ENCODE measurements around the gene AFAP1L1. TPM values are rescaled to one million over a fixed set of nuclear protein-coding genes. Genes with fewer than 3 reads are reported as not detected.

Gene AFAP1L1
- total and polyA plus RNA-seq, 2 experiments from 2014 or later, result 1.2 to 2.3 TPM

DNA sequence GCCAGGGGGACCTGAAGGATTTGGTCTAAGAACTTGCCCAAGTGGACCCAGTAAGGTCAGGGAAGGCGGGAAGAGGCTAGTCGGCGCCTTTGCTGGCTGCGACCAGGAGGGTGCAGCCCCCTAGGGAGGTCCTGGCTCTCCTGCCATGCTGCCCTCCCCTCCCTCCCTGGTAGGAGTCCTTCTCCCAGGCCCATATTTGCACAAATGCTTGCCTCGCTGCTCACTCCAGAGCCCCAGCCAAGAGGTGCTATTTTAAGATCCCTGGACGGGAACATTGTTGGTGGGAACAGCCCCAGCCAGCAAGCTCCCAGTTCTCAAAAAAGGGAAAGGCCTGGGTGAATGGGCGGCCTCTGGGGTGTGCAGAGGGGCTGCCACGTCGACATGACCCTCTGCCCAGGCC is 111.7 kb downstream of the AFAP1L1 start:
- no peaks in the 10 kb centered on the region for H3K9me3 ChIP-seq (ENCODE audit: low read depth)
- no peak overlapping the region for H2AFZ ChIP-seq
- peaks cover 20% of the 10 kb centered on the region for H3K4me1 ChIP-seq (ENCODE audit: insufficient read depth)
- H3K79me2 ChIP-seq, result no peaks in the 10 kb centered on the region
- WGBS (ENCODE audit: low lambda C conversion rate, missing lambda C conversion rate), result 94% methylated on average over 9 of the region's 9 CpGs
- no peaks in the 10 kb centered on the region for H4K20me1 ChIP-seq (ENCODE audit: insufficient read depth, poor library complexity, severe bottlenecking)
- no peak for TF ChIP-seq EZH2 (IDR thresholded peaks at IDR 0.05; ENCODE audit: borderline replicate concordance)
- no peak for TF ChIP-seq CTCF (IDR thresholded peaks at IDR 0.05; ENCODE audit: poor library complexity)
- TF ChIP-seq EZH2phosphoT487 (IDR thresholded peaks at IDR 0.05; ENCODE audit: low read depth, severe bottlenecking, unreplicated experiment), result no peak
- H3K27me3 ChIP-seq, result no peaks in the 10 kb centered on the region
- no peaks in the 10 kb centered on the region for H3K9me2 ChIP-seq (replicated peaks; ENCODE audit: insufficient read depth)
- H3K4me2 ChIP-seq, result no peak overlapping the region
- no peak for DNase-seq (ENCODE audit: low spot score)
- no peak overlapping the region for H3K4me3 ChIP-seq
- no peak overlapping the region for H3K27ac ChIP-seq
- H3K36me3 ChIP-seq (replicated peaks; ENCODE audit: insufficient read depth, low read depth), result no peaks in the 10 kb centered on the region

DNA sequence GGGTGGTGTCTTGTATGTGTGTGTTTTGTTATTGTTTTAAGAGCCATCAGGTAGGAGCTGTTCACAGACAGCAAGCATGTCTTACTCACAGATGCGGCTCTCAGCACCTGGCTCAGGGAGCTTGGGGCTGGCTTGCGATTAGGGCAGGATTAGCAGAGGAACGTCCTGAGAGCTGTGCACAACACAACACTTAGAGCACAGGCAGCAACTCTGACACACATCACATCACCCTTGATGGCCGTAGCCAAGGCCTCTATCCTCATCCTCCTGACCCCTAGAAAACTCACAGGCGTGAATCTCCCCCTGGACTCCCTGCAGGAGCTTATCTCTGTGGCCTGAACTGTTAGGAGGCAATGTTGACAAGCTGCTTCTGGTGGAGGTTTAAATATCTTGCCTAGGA is 114.5 kb downstream of the AFAP1L1 start:
- DNase-seq (ENCODE audit: low spot score), result no peak
- H3K79me2 ChIP-seq, result no peaks in the 10 kb centered on the region
- no peak overlapping the region for H2AFZ ChIP-seq
- no peaks in the 10 kb centered on the region for H3K36me3 ChIP-seq (replicated peaks; ENCODE audit: insufficient read depth, low read depth)
- H3K27ac ChIP-seq, result peak overlapping the region; percentile 67
- no peaks in the 10 kb centered on the region for H3K27me3 ChIP-seq
- no peaks in the 10 kb centered on the region for H3K9me2 ChIP-seq (replicated peaks; ENCODE audit: insufficient read depth)
- no peaks in the 10 kb centered on the region for H3K9me3 ChIP-seq (ENCODE audit: low read depth)
- H4K20me1 ChIP-seq (ENCODE audit: insufficient read depth, poor library complexity, severe bottlenecking), result no peaks in the 10 kb centered on the region
- H3K4me1 ChIP-seq (ENCODE audit: insufficient read depth), result peaks cover 20% of the 10 kb centered on the region
- 47% methylated on average over 5 of the region's 5 CpGs for WGBS (ENCODE audit: low lambda C conversion rate, missing lambda C conversion rate)
- no peak overlapping the region for H3K4me2 ChIP-seq
- TF ChIP-seq EZH2 (IDR thresholded peaks at IDR 0.05; ENCODE audit: borderline replicate concordance) (no peak), CTCF (IDR thresholded peaks at IDR 0.05; ENCODE audit: poor library complexity) (no peak), EZH2phosphoT487 (IDR thresholded peaks at IDR 0.05; ENCODE audit: low read depth, severe bottlenecking, unreplicated experiment) (no peak)
- H3K4me3 ChIP-seq, result no peak overlapping the region

DNA sequence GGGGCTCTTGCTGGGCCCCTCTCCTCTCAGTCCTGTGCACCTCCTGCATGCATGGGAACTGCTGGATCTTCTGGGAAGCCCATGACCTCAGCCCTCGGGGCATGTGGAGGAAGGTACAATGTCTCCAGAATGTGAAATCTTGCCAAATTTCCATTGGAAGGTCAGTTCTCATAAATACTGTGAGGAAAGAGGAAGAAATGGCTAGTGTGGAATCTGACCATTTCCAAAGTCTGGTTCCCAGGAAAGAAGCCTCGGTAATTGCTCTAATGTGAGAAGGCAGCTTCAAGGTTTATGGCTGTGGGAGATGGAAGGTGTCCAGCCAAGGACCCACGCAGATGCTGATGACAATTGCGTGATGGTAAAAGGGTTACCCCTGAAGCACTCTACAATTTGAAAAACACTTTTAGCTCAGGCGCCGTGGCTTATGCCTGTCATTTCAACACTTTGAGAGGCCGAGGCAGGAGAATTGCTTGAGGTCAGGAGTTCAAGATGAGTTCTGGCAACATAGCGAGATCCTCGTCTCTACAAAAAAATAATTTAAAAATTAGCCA is 115.5 kb downstream of the AFAP1L1 start:
- no peak overlapping the region for H3K4me2 ChIP-seq
- WGBS (ENCODE audit: low lambda C conversion rate, missing lambda C conversion rate), result 59% methylated on average over 9 of the region's 9 CpGs
- H3K27ac ChIP-seq, result peak overlapping the region; percentile 67
- TF ChIP-seq EZH2phosphoT487 (IDR thresholded peaks at IDR 0.05; ENCODE audit: low read depth, severe bottlenecking, unreplicated experiment) (no peak), CTCF (IDR thresholded peaks at IDR 0.05; ENCODE audit: poor library complexity) (no peak), EZH2 (IDR thresholded peaks at IDR 0.05; ENCODE audit: borderline replicate concordance) (no peak)
- H2AFZ ChIP-seq, result no peak overlapping the region
- no peaks in the 10 kb centered on the region for H3K9me2 ChIP-seq (replicated peaks; ENCODE audit: insufficient read depth)
- H3K4me1 ChIP-seq (ENCODE audit: insufficient read depth), result peaks cover 20% of the 10 kb centered on the region
- H3K4me3 ChIP-seq, result no peak overlapping the region
- no peaks in the 10 kb centered on the region for H4K20me1 ChIP-seq (ENCODE audit: insufficient read depth, poor library complexity, severe bottlenecking)
- H3K79me2 ChIP-seq, result no peaks in the 10 kb centered on the region
- no peaks in the 10 kb centered on the region for H3K36me3 ChIP-seq (replicated peaks; ENCODE audit: insufficient read depth, low read depth)
- H3K27me3 ChIP-seq, result no peaks in the 10 kb centered on the region
- no peaks in the 10 kb centered on the region for H3K9me3 ChIP-seq (ENCODE audit: low read depth)
- no peak for DNase-seq (ENCODE audit: low spot score)
